NCI-H2227 treated with DMSO at 0.1 percent for 48 hours (cell line): ENCODE measurements around the gene SLC25A27.

Experiments used
- DNase-seq: peaks from one replicate; lab custom pipeline; 2025; lab: John Stamatoyannopoulos, UW

The SLC25A27 gene

GRCh38 chr6:46651006-46651405 is 1.8 kb upstream of the SLC25A27 start:
- no peak for DNase-seq

DNA sequence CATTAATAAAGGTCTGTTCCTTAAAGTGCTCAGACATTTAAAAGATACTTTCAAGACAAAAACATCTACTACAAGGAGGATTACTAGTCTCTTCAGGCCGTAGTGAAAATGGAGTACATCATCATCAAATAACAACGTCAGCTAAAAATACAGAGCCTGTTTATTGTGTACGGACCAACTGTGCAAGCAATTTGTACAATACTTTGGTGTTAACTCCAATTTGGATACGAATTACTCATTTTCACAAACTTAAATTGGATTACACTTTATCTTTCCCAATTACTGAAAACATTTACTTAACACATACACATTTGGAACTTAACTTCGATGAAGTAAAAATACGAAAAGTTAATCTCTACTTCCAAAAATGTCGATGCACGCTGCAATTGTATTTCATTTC is 959 bp upstream of the SLC25A27 start:
- DNase-seq = no peak

DNA sequence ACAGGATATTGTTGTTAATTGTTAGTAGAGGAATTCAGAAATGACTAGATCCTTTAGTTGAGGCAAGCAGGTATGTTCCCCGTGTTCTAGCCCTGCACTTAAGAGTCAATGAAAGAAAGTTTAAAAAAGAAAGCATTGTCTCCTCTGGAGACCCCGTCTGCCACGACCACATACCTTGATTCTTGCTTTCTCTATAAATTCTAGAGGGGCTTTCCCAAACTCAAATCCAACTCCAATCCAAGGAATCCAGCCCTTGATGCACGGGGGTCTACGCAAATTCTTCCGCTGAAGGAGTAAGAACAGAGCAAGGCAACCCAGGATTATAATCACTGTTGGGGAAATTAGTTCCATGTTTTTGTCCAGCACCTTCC is 558 bp upstream of the SLC25A27 start:
- no peak for DNase-seq

GRCh38 chr6:46653439-46654195 is 842 bp downstream of the SLC25A27 start:
- DNase-seq = no peak

DNA sequence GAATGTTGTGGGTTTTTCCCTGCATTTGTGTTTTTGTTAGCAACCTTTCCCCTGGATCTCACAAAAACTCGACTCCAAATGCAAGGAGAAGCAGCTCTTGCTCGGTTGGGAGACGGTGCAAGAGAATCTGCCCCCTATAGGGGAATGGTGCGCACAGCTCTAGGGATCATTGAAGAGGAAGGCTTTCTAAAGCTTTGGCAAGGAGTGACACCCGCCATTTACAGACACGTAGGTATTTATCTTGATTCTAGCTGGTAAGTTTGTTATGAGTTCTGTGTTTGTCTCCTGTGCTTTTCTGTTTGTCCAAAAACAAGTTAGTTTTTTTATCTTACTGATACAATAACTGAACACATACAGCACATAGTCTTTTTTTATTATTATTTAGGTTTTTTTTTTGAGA is 3.0 kb downstream of the SLC25A27 start:
- DNase-seq = no peak

DNA sequence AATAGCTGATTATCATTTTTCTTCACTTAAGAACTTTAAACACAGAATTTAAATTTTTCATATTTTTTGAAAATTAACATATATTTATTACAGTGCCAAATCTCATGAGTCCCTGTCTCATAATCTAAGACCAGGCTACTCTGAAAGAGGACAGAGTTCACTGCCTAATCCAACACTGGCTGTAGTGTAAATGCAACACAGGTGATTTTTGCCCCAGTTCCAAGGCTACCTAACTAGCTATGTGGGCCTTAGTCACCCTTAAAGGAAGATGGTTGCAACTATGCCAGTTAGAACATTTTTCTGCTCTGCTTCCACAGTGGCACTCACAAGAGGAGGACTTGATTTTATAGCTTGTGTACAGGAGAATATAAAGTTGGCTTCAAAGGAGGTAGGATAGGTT is 4.9 kb downstream of the SLC25A27 start:
- DNase-seq = no peak

- DNase-seq = no peak
Measured at GRCh38 chr6:46661483-46661882, 8.7 kb downstream of the SLC25A27 start.

DNA sequence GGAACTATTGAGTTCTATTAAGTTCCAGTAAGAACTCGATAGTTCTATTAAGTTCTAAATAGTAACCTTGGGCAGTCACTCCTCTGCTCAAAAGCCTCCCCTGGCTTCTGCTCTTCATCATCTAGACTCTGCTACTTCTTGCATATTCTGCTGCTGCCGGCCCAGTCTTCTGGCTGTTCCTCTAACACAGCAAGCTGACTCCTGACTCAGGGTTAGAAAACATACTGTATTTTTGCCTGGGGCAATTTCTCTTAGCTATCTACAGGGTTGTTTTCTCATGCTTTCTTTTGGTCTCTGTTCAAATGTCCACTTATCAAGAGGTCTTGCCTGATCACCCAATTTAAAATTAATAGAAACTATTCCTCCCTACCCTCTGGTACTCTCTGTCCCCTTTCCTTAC is 14.6 kb downstream of the SLC25A27 start:
- no peak for DNase-seq

DNA sequence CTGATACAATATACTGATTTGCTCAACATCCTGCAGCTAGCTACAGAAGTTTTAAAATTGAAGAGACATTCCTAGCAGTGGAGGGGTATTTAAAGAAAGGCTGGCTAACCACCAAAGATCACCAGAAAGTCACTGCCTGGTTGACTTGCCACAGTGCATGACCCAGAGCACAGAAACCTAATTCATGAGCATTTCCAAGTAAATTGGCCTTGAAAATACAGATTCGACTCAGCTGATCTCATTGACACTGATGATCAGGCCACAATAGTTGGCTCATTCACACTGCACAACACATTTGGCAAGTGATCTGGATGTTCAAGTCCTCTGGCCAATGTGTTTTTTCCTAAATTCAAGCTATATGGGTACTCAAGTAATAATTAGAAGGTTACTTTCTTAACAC is 21.6 kb downstream of the SLC25A27 start:
- no peak for DNase-seq

DNA sequence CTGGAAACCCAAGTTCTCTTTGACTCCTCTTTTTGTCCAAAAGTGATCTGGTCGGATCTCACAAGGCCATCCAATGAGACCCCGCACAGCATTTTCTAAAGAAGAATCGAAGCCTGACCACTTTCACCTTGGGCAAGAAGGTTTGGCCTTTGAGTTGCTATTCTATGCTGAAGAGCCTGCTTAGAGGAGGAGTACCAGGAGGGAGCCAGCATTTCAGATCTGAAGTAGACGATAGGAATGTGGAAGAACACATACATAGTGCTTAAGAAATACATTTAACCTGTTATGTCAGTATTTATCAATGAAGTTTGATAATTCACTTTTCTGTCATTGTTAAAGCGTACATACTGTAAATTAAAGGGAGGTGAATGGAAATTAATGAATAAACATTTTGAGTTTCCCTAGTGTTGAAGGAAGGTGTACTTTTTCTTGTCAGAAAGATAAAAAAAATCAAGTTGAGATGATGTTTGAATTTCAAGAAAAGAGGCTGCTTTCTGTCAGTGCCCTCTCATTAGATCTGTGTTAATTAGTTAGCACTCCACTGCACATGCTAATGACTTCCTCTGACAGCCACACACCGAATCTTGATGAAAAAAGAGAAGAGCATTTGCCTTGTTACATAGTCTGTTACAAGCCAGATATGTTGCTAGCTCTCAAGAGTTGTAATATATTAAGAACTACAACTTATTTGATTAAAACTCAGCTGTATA is 24.0 kb downstream of the SLC25A27 start:
- no peak for DNase-seq

DNA sequence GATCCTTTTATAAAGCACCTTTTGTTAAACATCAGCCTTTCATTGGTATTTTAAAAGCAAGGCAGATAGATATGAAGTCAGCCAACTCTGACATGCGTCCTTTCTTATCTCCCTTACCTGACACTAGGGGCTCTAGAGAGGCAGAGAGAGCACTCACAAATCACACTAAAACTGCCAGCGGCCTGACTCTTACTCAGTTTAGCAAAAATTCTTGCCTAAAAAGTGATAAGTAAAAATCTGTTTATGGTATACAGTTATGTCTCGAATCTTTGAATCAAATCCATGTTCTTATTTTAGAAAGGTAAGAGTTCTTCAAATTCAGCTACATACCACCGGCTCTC is 24.5 kb downstream of the SLC25A27 start:
- no peak for DNase-seq

DNA sequence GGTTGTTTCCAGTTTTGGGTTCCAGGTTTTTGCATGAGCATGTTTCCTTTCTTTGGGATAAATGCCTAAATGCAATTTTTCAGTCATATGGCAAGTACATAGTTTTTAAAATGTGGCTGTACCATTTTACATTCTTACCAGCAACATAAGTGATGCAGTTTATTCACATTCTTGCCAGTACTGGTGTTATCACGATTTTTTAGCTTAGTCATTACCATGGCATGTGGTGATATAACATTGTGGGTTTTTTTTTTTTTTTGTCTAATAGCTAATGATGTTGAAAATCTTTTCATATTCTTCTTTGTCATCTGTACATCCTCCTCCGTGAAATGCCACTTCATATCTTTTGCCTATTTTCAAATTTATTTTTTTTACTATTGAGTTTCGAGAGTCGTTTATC is 32.0 kb downstream of the SLC25A27 start:
- no peak for DNase-seq

DNA sequence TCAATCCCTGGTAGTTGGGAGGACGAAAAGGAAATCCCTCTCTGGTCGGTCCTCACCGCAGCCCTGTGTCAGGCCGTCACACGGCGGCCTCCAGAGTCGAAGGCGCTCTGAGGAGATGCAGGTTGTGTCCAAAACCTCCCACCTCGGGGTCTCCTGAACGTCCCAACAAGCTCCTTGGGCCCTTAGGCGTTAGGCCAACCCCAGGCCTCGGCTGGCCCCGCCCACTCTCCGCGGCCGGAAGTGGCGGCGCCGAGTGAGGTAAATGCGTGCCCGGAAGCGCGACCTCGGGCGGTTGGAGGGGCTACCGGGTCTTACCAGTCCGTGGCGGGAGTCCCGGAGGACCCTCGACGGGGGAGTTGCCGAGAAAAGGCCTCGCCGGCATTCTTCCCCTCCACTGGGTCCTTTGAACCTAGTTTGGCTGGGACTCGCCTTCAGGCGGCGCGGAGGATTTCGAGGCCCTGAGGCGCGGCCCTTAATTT is 34.9 kb downstream of the SLC25A27 start, which contains the start of gene TDRD6:
Gene TDRD6 (plus strand): TSS at position 267 of the 479 bp plus-strand sequence. CDS start 244 bp downstream, outside the sequence.
- no peak for DNase-seq

- no peak for DNase-seq
Measured at GRCh38 chr6:46688117-46688965, 35.6 kb downstream of the SLC25A27 start.

DNA sequence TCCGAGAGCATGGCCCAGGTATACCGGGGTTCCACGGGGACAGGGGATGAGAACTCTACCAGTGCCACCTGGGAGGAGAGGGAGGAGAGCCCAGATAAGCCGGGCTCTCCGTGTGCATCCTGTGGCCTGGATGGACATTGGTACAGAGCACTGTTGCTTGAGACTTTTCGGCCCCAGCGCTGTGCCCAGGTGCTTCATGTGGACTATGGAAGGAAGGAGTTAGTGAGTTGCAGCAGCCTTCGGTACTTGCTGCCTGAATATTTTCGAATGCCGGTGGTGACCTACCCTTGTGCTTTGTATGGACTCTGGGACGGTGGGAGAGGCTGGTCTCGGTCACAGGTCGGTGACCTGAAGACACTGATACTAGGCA is 36.2 kb downstream of the SLC25A27 start:
- no peak for DNase-seq

DNA sequence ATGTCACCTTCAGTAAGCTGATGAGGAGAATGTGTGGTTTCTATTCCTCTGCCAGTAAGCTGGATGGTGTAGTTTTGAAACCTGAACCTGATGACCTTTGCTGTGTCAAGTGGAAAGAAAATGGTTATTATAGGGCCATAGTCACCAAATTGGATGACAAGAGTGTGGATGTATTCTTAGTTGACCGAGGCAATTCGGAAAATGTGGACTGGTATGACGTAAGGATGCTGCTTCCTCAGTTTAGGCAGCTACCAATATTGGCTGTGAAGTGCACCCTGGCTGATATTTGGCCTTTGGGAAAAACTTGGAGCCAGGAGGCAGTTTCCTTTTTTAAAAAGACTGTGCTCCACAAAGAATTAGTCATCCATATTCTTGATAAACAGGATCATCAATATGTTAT is 36.9 kb downstream of the SLC25A27 start:
- no peak for DNase-seq

DNA sequence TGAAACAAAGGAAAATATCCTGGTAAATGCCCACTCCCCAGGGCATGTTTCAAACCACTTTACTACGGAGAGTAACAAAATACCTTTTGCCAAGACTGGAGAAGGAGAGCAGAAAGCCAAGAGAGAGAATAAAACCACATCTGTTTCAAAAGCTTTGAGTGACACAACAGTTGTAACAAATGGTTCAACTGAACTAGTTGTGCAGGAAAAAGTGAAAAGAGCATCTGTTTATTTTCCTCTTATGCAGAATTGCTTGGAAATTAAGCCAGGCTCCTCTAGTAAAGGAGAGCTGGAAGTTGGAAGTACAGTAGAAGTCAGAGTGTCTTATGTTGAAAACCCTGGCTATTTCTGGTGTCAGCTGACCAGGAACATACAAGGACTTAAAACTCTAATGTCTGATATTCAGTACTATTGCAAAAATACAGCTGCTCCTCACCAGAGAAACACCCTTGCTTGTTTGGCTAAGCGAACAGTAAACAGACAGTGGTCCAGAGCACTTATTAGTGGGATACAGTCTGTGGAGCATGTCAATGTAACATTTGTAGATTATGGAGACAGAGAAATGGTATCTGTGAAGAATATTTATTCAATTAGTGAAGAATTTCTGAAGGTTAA is 37.5 kb downstream of the SLC25A27 start:
- no peak for DNase-seq

GRCh38 chr6:46690911-46691451 is 38.2 kb downstream of the SLC25A27 start:
- no peak for DNase-seq

- DNase-seq = no peak
Measured at GRCh38 chr6:46699970-46700369, 47.2 kb downstream of the SLC25A27 start.

- no peak for DNase-seq
Measured at GRCh38 chr6:46704562-46704961, 51.8 kb downstream of the SLC25A27 start.

DNA sequence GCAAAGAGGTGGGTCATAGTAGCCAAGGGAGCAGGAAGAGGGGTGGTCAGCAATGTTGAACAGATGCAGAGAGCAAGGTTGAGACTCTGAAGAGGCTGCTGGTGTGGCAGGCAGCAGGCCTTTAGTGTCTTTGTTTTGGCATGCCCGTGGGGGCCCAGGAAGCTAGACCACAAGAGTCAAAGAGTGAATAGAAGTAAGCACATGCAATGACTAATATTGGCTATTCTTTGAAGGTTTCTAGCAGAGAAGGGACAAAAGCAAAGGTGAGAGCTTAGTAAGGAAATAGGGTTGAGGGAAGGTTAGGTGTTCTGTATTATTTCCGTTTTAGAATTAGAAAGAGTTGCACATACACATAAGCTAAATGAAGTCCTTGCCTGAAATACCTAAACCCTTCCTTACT is 53.7 kb downstream of the SLC25A27 start:
- no peak for DNase-seq

DNA sequence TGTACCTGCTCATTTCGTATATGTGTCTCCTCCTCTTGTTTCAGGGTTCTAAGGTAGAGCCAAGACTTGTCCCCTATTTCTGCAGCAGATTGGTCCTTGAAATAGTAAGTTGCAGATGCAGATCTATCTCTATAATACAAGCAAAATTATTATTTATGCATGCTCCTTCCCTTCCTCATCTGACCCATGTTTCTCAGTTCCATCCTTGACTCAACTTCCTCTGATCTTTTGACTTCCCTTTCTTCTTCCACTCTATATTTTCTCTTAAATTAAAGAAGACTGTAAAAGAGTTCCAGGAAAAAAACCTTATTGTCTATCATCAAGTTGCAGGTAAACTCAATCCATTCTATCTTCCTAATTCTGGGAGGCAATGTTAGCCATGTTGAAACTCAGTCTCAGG is 58.7 kb downstream of the SLC25A27 start:
- DNase-seq = no peak
